Measurements from ENCODE around the gene CDX1.

The CDX1 gene

GRCh38 chr5:150168864-150169263, 2.3 kb downstream of the CDX1 start:
- whole genome bisulfite sequencing, 2 donors (ENCODE audit: extremely low coverage in 2 of 2, insufficient read length in 2 of 2, insufficient replicate concordance in 1 of 2): no CpG with 5 or more reads among the region's 3 CpGs
- H2BK12ac ChIP-seq (ENCODE audit: low read length): no peak overlapping the region

GRCh38 chr5:150172145-150172544, 5.6 kb downstream of the CDX1 start:
- Histone ChIP-seq H2BK15ac (ENCODE audit: low read length) (no peak overlapping the region), H2BK120ac (ENCODE audit: low read depth, low read length) (no peak overlapping the region), H3K14ac (ENCODE audit: low read length) (no peak overlapping the region), H2BK5ac (ENCODE audit: low read length) (no peak overlapping the region), H3K4me2 (ENCODE audit: insufficient read depth, low read length, poor library complexity, severe bottlenecking) (no peak overlapping the region), H3K23ac (ENCODE audit: low read depth, low read length, poor library complexity) (no peak overlapping the region), H2BK12ac (ENCODE audit: low read length) (no peak overlapping the region), H3K79me1 (ENCODE audit: low read depth, low read length) (no peaks in the 10 kb centered on the region), H4K91ac (ENCODE audit: low read depth, low read length, poor library complexity) (no peak overlapping the region), H3K18ac (ENCODE audit: low read length) (no peak overlapping the region), H3K4ac (ENCODE audit: low read length) (no peak overlapping the region), H3K9me3 (replicated peaks in 1 of 2; ENCODE audit: control insufficient read depth in 2 of 2, insufficient read depth in 1 of 2, low read depth in 1 of 2, low read length in 2 of 2) (no peaks in the 10 kb centered on the region), H3K27ac (replicated peaks; ENCODE audit: low read length) (no peak overlapping the region), H3K4me1 (ENCODE audit: control insufficient read depth in 2 of 2, insufficient read depth in 1 of 2, low read depth in 1 of 2, low read length in 2 of 2) (peaks cover 1 to 13% of the 10 kb centered on the region in 2 donors), H3K27me3 (ENCODE audit: control insufficient read depth in 3 of 3, insufficient read depth in 3 of 3, low read depth in 1 of 3, low read length in 3 of 3) (peaks cover 2 to 40% (median 28%) of the 10 kb centered on the region in 3 experiments), H2AK5ac (ENCODE audit: low read depth, low read length) (peak overlapping the region; percentile 36), H2AFZ (ENCODE audit: low read length) (no peak overlapping the region), H3K36me3 (replicated peaks in 1 of 2; ENCODE audit: control insufficient read depth in 2 of 2, insufficient read depth in 2 of 2, low read length in 2 of 2) (no peaks in the 10 kb centered on the region), H3K9ac (ENCODE audit: low read depth, low read length, poor library complexity) (no peak overlapping the region), H3K4me3 (ENCODE audit: low read length in 2 of 2) (no peak overlapping the region), H4K8ac (ENCODE audit: low read depth, low read length) (no peak overlapping the region)
- DNase-seq (ENCODE audit: low spot score): no peak
- no CpG with 5 or more reads among the region's 1 CpG for WGBS, 2 donors (ENCODE audit: extremely low coverage in 2 of 2, insufficient read length in 2 of 2, insufficient replicate concordance in 1 of 2)

More at GRCh38 chr5:150168864-150169263, 2.3 kb downstream of the CDX1 start:
- no peak overlapping the region for H2BK5ac ChIP-seq (ENCODE audit: low read length)
- no peak overlapping the region for H3K4ac ChIP-seq (ENCODE audit: low read length)
- H4K8ac ChIP-seq (ENCODE audit: low read depth, low read length): no peak overlapping the region
- DNase-seq (ENCODE audit: low spot score): no peak
- H3K4me1 ChIP-seq (ENCODE audit: control insufficient read depth in 2 of 2, insufficient read depth in 1 of 2, low read depth in 1 of 2, low read length in 2 of 2): peaks cover 7 to 13% of the 10 kb centered on the region in 2 donors
- H3K36me3 ChIP-seq (replicated peaks in 1 of 2; ENCODE audit: control insufficient read depth in 2 of 2, insufficient read depth in 2 of 2, low read length in 2 of 2): no peaks in the 10 kb centered on the region
- H2AFZ ChIP-seq (ENCODE audit: low read length): no peak overlapping the region
- H3K4me2 ChIP-seq (ENCODE audit: insufficient read depth, low read length, poor library complexity, severe bottlenecking): no peak overlapping the region
- H2BK120ac ChIP-seq (ENCODE audit: low read depth, low read length): no peak overlapping the region
- no peaks in the 10 kb centered on the region for H3K79me1 ChIP-seq (ENCODE audit: low read depth, low read length)
- no peak overlapping the region for H2AK5ac ChIP-seq (ENCODE audit: low read depth, low read length)
- no peak overlapping the region for H3K4me3 ChIP-seq (ENCODE audit: low read length in 2 of 2)
- no peak overlapping the region for H2BK15ac ChIP-seq (ENCODE audit: low read length)
- H3K23ac ChIP-seq (ENCODE audit: low read depth, low read length, poor library complexity): no peak overlapping the region
- H3K18ac ChIP-seq (ENCODE audit: low read length): no peak overlapping the region
- peaks cover 9 to 46% (median 40%) of the 10 kb centered on the region in 3 experiments for H3K27me3 ChIP-seq (ENCODE audit: control insufficient read depth in 3 of 3, insufficient read depth in 3 of 3, low read depth in 1 of 3, low read length in 3 of 3)
- peak overlapping the region; percentile 25 for H3K14ac ChIP-seq (ENCODE audit: low read length)
- H3K27ac ChIP-seq (replicated peaks; ENCODE audit: low read length): no peak overlapping the region
- no peak overlapping the region for H3K9ac ChIP-seq (ENCODE audit: low read depth, low read length, poor library complexity)
- no peaks in the 10 kb centered on the region for H3K9me3 ChIP-seq (replicated peaks in 1 of 2; ENCODE audit: control insufficient read depth in 2 of 2, insufficient read depth in 1 of 2, low read depth in 1 of 2, low read length in 2 of 2)
- no peak overlapping the region for H4K91ac ChIP-seq (ENCODE audit: low read depth, low read length, poor library complexity)

GRCh38 chr5:150172556-150172955, 6.0 kb downstream of the CDX1 start:
- Histone ChIP-seq H2BK12ac (ENCODE audit: low read length) (no peak overlapping the region), H3K23ac (ENCODE audit: low read depth, low read length, poor library complexity) (no peak overlapping the region), H2BK120ac (ENCODE audit: low read depth, low read length) (no peak overlapping the region), H3K14ac (ENCODE audit: low read length) (no peak overlapping the region), H2AFZ (ENCODE audit: low read length) (no peak overlapping the region), H3K4ac (ENCODE audit: low read length) (no peak overlapping the region), H3K27me3 (ENCODE audit: control insufficient read depth in 3 of 3, insufficient read depth in 3 of 3, low read depth in 1 of 3, low read length in 3 of 3) (peaks cover 0 to 40% (median 24%) of the 10 kb centered on the region in 3 experiments), H2AK5ac (ENCODE audit: low read depth, low read length) (no peak overlapping the region), H3K18ac (ENCODE audit: low read length) (no peak overlapping the region), H3K79me1 (ENCODE audit: low read depth, low read length) (no peaks in the 10 kb centered on the region), H3K4me3 (ENCODE audit: low read length in 2 of 2) (no peak overlapping the region), H4K8ac (ENCODE audit: low read depth, low read length) (no peak overlapping the region), H3K4me2 (ENCODE audit: insufficient read depth, low read length, poor library complexity, severe bottlenecking) (no peak overlapping the region), H3K9me3 (replicated peaks in 1 of 2; ENCODE audit: control insufficient read depth in 2 of 2, insufficient read depth in 1 of 2, low read depth in 1 of 2, low read length in 2 of 2) (no peaks in the 10 kb centered on the region), H2BK15ac (ENCODE audit: low read length) (no peak overlapping the region), H3K4me1 (ENCODE audit: control insufficient read depth in 2 of 2, insufficient read depth in 1 of 2, low read depth in 1 of 2, low read length in 2 of 2) (peaks cover 1 to 12% of the 10 kb centered on the region in 2 donors), H4K91ac (ENCODE audit: low read depth, low read length, poor library complexity) (no peak overlapping the region), H3K36me3 (replicated peaks in 1 of 2; ENCODE audit: control insufficient read depth in 2 of 2, insufficient read depth in 2 of 2, low read length in 2 of 2) (no peaks in the 10 kb centered on the region), H2BK5ac (ENCODE audit: low read length) (no peak overlapping the region), H3K27ac (replicated peaks; ENCODE audit: low read length) (no peak overlapping the region), H3K9ac (ENCODE audit: low read depth, low read length, poor library complexity) (no peak overlapping the region)
- DNase-seq (ENCODE audit: low spot score): no peak
- WGBS, 2 donors (ENCODE audit: extremely low coverage in 2 of 2, insufficient read length in 2 of 2, insufficient replicate concordance in 1 of 2): no CpG with 5 or more reads among the region's 4 CpGs

GRCh38 chr5:150173161-150173560, 6.6 kb downstream of the CDX1 start:
- no peak overlapping the region for H4K91ac ChIP-seq (ENCODE audit: low read depth, low read length, poor library complexity)
- no peak overlapping the region for H2BK12ac ChIP-seq (ENCODE audit: low read length)
- H3K27me3 ChIP-seq (ENCODE audit: control insufficient read depth in 3 of 3, insufficient read depth in 3 of 3, low read depth in 1 of 3, low read length in 3 of 3): peaks cover 0 to 35% (median 18%) of the 10 kb centered on the region in 3 experiments
- H3K79me1 ChIP-seq (ENCODE audit: low read depth, low read length): no peaks in the 10 kb centered on the region
- H3K9me3 ChIP-seq (replicated peaks in 1 of 2; ENCODE audit: control insufficient read depth in 2 of 2, insufficient read depth in 1 of 2, low read depth in 1 of 2, low read length in 2 of 2): no peaks in the 10 kb centered on the region
- no peak overlapping the region for H2BK15ac ChIP-seq (ENCODE audit: low read length)
- H3K27ac ChIP-seq (replicated peaks; ENCODE audit: low read length): no peak overlapping the region
- H3K4ac ChIP-seq (ENCODE audit: low read length): no peak overlapping the region
- H3K23ac ChIP-seq (ENCODE audit: low read depth, low read length, poor library complexity): no peak overlapping the region
- no peak overlapping the region for H3K18ac ChIP-seq (ENCODE audit: low read length)
- no peaks in the 10 kb centered on the region for H3K36me3 ChIP-seq (replicated peaks in 1 of 2; ENCODE audit: control insufficient read depth in 2 of 2, insufficient read depth in 2 of 2, low read length in 2 of 2)
- no peak for DNase-seq (ENCODE audit: low spot score)
- H4K8ac ChIP-seq (ENCODE audit: low read depth, low read length): no peak overlapping the region
- peaks cover 1 to 6% of the 10 kb centered on the region in 2 donors for H3K4me1 ChIP-seq (ENCODE audit: control insufficient read depth in 2 of 2, insufficient read depth in 1 of 2, low read depth in 1 of 2, low read length in 2 of 2)
- no peak overlapping the region for H2AK5ac ChIP-seq (ENCODE audit: low read depth, low read length)
- H3K4me3 ChIP-seq (ENCODE audit: low read length in 2 of 2): no peak overlapping the region
- H2AFZ ChIP-seq (ENCODE audit: low read length): no peak overlapping the region
- H2BK120ac ChIP-seq (ENCODE audit: low read depth, low read length): no peak overlapping the region
- H3K4me2 ChIP-seq (ENCODE audit: insufficient read depth, low read length, poor library complexity, severe bottlenecking): no peak overlapping the region
- no peak overlapping the region for H3K9ac ChIP-seq (ENCODE audit: low read depth, low read length, poor library complexity)
- no peak overlapping the region for H3K14ac ChIP-seq (ENCODE audit: low read length)
- no peak overlapping the region for H2BK5ac ChIP-seq (ENCODE audit: low read length)
- WGBS, 2 donors (ENCODE audit: extremely low coverage in 2 of 2, insufficient read length in 2 of 2, insufficient replicate concordance in 1 of 2): no CpG with 5 or more reads among the region's 3 CpGs
